ENCODE results near the gene ATP1B1.
A peak's percentile ranks its signal among the peaks of the same experiment; 100 is the strongest.

DNA sequence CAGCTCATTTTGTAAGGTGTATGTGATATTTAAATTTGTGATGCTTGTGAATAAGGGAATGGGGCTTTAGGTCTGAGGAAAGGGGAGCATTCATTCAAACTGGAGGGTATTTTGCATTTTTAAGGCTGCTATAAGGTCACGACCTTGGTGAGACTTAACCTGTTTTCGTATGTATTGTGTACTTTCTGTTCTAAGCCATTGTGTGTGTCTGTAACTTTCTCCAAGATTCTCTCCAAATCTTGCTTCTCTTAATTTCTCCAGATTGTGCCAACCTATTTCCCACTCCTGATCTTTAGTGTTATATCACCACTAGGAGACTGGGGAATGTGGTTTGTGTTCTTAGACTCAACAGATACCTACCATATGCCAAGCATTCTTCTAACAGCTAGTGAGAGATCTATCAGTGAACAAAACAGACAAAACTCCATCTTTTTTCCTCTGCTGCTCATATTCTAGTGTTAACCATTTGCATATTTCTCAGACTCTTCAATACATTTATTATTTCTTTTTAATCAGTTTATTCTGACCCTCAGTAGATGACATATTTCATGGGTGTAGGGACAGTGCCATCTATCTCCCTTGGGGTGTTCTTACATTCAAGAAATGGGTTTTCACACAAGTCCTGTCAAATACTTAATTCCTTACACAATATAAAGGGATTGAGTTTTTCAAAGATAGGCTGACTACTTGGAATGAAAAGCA is 27.5 kb downstream of the ATP1B1 start:
- TF ChIP-seq, protein P1, sequence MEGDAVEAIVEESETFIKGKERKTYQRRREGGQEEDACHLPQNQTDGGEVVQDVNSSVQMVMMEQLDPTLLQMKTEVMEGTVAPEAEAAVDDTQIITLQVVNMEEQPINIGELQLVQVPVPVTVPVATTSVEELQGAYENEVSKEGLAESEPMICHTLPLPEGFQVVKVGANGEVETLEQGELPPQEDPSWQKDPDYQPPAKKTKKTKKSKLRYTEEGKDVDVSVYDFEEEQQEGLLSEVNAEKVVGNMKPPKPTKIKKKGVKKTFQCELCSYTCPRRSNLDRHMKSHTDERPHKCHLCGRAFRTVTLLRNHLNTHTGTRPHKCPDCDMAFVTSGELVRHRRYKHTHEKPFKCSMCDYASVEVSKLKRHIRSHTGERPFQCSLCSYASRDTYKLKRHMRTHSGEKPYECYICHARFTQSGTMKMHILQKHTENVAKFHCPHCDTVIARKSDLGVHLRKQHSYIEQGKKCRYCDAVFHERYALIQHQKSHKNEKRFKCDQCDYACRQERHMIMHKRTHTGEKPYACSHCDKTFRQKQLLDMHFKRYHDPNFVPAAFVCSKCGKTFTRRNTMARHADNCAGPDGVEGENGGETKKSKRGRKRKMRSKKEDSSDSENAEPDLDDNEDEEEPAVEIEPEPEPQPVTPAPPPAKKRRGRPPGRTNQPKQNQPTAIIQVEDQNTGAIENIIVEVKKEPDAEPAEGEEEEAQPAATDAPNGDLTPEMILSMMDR (IDR thresholded peaks at IDR 0.05), result peak in 6 of 7 experiments; percentile 20 to 52 (median 50)
- TF ChIP-seq POLR2A (IDR thresholded peaks at IDR 0.05), result no peak

All from body of pancreas (tissue), 4 donors.